Esophagus (tissue), 2 donors: Measurements from ENCODE around the gene STEAP3. TPM values are rescaled to one million over a fixed set of nuclear protein-coding genes. Genes with fewer than 3 reads are reported as not detected.

ENCODE experiments used
- H3K27ac ChIP-seq, 2 donors: one replicate each; pipeline ENCODE4 v1.5.1; 2013; ENCODE audit warnings: low read depth in 2 of 2, mild to moderate bottlenecking in 2 of 2, inconsistent platforms in 1 of 2, low read length in 1 of 2, moderate library complexity in 1 of 2
- H3K27me3 ChIP-seq, 2 donors: one replicate each; pipeline ENCODE4 v1.6.1; 2013; ENCODE audit warnings: low read length in 2 of 2, control low read depth in 1 of 2, mild to moderate bottlenecking in 1 of 2; ENCODE audit not compliant: insufficient read depth in 2 of 2, control insufficient read depth in 1 of 2
- H3K36me3 ChIP-seq, 2 donors: one replicate each; pipeline ENCODE4 v1.6.1; 2013; ENCODE audit warnings: low read length in 1 of 2; ENCODE audit not compliant: control insufficient read depth in 2 of 2, insufficient read depth in 2 of 2
- H3K4me1 ChIP-seq, 2 donors: one replicate each; pipeline ENCODE4 v1.6.1; 2013; ENCODE audit warnings: low read length in 1 of 2; ENCODE audit not compliant: control insufficient read depth in 2 of 2, insufficient read depth in 2 of 2
- H3K4me3 ChIP-seq, 2 donors: one replicate each; pipeline ENCODE4 v1.5.1; 2013; ENCODE audit warnings: low read length in 2 of 2, mild to moderate bottlenecking in 2 of 2, low read depth in 1 of 2, moderate library complexity in 1 of 2
- H3K9me3 ChIP-seq, 2 donors: one replicate each; pipeline ENCODE4 v1.6.1; 2013; ENCODE audit warnings: mild to moderate bottlenecking in 2 of 2, low read depth in 1 of 2, low read length in 1 of 2, moderate library complexity in 1 of 2; ENCODE audit not compliant: control insufficient read depth in 2 of 2, insufficient read depth in 1 of 2
- WGBS, 2 donors: extraction: QIAGEN DNeasy Blood & Tissue Kit; methylation state at CpG; one replicate each; pipeline ENCODE4 v1.1.7; 2013; 5-methylcytosine and 5-hydroxymethylcytosine counted together
- polyA plus RNA-seq, 2 donors: library from polyadenylated mRNA; stranded (reverse); fragments of 200-250 nt; gene quantifications; one replicate each; pipeline ENCODE4 v1.2.3, GENCODE V29; 2013
- donor health status: healthy with polysubstance abuse.
- donor health status: Bipolar disorder and iron deficiency.

The STEAP3 gene
- polyA plus RNA-seq, 2 donors = 9.6 to 10.5 TPM

DNA sequence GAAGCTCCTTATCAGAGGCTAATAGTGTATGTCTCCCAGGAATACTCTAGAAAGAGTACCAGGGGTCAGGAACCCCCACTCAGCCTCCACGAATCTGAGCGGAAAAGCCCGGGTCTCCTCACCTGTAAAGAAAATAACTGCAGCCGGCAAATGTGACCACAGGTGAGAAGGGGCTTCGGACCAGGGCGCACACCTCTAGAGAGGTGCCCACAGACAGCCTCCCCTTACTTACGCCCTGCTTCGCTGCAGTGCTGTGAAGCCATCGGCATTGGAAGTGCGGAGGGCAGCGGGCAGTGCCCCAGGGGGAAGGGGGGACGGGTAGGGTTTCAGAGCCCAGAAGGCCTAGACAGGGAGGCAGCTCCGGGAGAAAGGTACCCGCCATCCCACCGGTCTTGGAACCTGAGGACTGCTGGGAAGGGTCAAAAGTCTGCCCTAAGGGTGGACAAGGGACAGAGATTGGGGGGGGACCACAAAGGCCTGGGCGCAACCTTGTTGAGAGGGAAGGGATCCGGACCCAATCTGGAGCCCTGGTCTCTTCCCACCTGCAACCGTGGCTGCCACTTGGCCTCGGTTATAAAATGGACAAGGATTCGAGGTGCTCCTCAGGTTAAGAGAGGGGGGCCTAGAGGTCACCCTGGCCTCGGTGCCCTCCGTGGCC lies 642 bp upstream of the STEAP3 start:
- Histone ChIP-seq H3K4me3 (peak overlapping the region; percentile 58 to 60), H3K27me3 (no peaks in the 10 kb centered on the region), H3K9me3 (no peaks in the 10 kb centered on the region), H3K27ac (no peak overlapping the region), H3K36me3 (no peaks in the 10 kb centered on the region), H3K4me1 (peaks cover 6 to 11% of the 10 kb centered on the region in 2 donors)
- WGBS, 2 donors = 73 to 76% methylated on average over 22 of the region's 22 CpGs

DNA sequence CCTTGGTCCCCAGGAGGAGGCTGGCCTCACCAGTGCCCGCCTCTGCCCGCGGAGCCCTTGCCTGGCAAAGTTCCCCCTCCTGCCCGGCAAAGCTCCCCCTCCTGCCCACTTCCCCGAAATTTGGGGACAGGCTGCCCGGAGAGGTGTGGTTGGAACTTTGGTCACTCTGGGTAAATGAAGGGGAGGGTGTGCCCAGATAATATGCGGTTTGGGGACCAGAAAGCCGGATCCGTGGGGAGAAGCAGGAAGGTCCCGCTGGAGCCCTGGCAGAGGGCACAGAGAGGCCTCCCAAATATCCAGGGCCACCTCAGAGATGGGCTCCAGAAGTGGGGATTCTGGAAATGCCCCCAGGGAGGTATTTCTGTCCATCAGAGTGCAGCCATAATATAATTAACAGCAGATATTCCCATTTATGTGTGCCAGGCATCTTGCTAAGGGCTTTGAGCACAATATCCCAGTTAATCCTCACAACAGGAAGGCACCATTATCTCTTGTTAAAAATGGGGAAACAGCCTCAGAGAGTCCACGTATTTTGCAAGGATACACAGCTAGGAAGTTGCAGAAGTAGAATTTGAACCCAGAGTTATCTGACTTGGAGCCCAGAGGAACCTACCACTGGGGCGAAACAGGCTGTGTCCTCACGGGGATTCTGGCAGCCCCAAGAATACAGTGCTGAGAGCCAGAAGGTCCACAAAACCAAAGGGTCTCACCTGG lies 914 bp downstream of the STEAP3 start:
- no peaks in the 10 kb centered on the region for H3K36me3 ChIP-seq
- H3K4me1 ChIP-seq = peaks cover 5 to 6% of the 10 kb centered on the region in 2 donors
- no peak overlapping the region for H3K27ac ChIP-seq
- no peaks in the 10 kb centered on the region for H3K27me3 ChIP-seq
- peaks cover 0 to 2% of the 10 kb centered on the region in 2 donors for H3K9me3 ChIP-seq
- H3K4me3 ChIP-seq = peak overlapping the region; percentile 58 to 60
- WGBS, 2 donors = 16 to 18% methylated on average over 13 of the region's 13 CpGs

- 76 to 84% methylated on average over 7 of the region's 7 CpGs for WGBS, 2 donors
- H3K4me3 ChIP-seq = no peak overlapping the region
- H3K9me3 ChIP-seq = peaks cover 0 to 2% of the 10 kb centered on the region in 2 donors
- no peak overlapping the region for H3K27ac ChIP-seq
- no peaks in the 10 kb centered on the region for H3K27me3 ChIP-seq
- H3K4me1 ChIP-seq = peaks cover 5 to 6% of the 10 kb centered on the region in 2 donors
- H3K36me3 ChIP-seq = no peaks in the 10 kb centered on the region
Measured at GRCh38 chr2:119225105-119225865, 1.7 kb downstream of the STEAP3 start.

DNA sequence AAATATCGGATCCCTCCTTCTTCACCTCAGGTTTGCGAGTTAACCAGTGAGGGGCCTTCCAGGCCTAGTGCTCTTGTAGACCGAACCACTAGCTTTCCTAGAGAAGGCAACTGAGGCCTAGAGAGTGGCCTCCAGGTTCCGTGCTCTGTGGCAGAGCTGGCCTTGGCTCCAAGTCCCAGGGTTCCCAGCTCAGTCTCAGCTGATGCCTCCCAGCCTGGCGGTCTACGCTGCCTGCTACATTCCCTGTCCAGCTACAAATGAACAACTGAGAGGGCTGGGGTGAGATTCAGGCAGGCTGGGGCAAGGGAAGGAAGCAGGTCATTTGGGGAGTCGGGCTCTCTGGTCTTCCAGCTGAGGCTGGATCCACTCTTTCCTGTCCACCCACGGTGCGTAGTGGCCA lies 2.3 kb downstream of the STEAP3 start:
- no peak overlapping the region for H3K4me3 ChIP-seq
- H3K27ac ChIP-seq = no peak overlapping the region
- H3K27me3 ChIP-seq = no peaks in the 10 kb centered on the region
- WGBS, 2 donors = 87 to 89% methylated on average over 9 of the region's 9 CpGs
- peaks cover 0 to 2% of the 10 kb centered on the region in 2 donors for H3K9me3 ChIP-seq
- peaks cover 5 to 6% of the 10 kb centered on the region in 2 donors for H3K4me1 ChIP-seq
- peaks cover 0 to 2% of the 10 kb centered on the region in 2 donors for H3K36me3 ChIP-seq

DNA sequence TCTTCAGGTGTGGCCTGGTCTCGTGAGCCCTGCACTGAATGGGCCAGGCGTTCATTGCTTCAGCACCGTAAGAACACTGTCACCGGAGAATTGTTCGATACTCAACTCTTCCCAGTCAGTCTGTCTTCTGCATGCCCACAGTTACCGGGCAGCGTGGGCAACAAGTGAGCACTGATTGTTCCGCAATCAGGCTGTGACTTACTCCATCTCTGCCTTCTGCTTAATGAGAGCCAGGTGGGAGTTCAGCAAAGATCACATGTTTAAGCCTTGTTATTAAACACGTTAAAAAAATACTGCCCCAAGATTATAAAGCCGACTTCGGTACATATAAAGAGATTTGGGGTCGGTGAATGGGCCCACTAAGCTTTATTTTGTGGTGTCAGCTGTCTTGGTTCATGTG lies 3.7 kb downstream of the STEAP3 start:
- H3K27ac ChIP-seq = no peak overlapping the region
- no peak overlapping the region for H3K4me3 ChIP-seq
- 95 to 96% methylated on average over 12 of the region's 12 CpGs for WGBS, 2 donors
- H3K27me3 ChIP-seq = no peaks in the 10 kb centered on the region
- peaks cover 5 to 6% of the 10 kb centered on the region in 2 donors for H3K4me1 ChIP-seq
- H3K9me3 ChIP-seq = peaks cover 0 to 2% of the 10 kb centered on the region in 2 donors
- H3K36me3 ChIP-seq = peaks cover 0 to 2% of the 10 kb centered on the region in 2 donors

- H3K4me1 ChIP-seq = peaks cover 5 to 9% of the 10 kb centered on the region in 2 donors
- 88 to 96% methylated on average over 5 of the region's 5 CpGs for WGBS, 2 donors
- H3K27ac ChIP-seq = no peak overlapping the region
- H3K4me3 ChIP-seq = no peak overlapping the region
- H3K9me3 ChIP-seq = peaks cover 0 to 2% of the 10 kb centered on the region in 2 donors
- H3K27me3 ChIP-seq = no peaks in the 10 kb centered on the region
- peaks cover 0 to 2% of the 10 kb centered on the region in 2 donors for H3K36me3 ChIP-seq
Measured at GRCh38 chr2:119228136-119228535, 4.5 kb downstream of the STEAP3 start.

DNA sequence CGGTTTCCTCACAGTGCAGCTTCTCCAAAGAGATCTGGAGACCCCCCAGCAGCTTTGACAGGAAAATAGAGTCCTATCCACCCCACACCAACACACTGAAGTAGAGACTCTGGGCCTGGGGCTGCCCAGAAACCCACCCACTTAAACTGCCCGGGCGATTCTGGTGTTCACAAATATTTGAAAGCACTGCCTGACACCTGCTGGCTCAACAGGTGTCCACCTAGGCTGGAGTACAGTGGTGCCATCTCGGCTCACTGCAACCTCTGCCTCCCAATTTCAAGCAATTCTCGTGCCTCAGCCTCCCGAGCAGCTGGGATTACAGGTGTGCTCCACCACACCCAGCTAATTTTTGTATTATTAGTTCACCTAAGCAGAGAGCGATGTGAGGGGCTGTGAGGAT lies 5.3 kb downstream of the STEAP3 start:
- 89 to 98% methylated on average over 7 of the region's 7 CpGs for WGBS, 2 donors
- H3K9me3 ChIP-seq = peaks cover 0 to 2% of the 10 kb centered on the region in 2 donors
- no peak overlapping the region for H3K27ac ChIP-seq
- no peaks in the 10 kb centered on the region for H3K27me3 ChIP-seq
- H3K4me3 ChIP-seq = no peak overlapping the region
- peaks cover 0 to 2% of the 10 kb centered on the region in 2 donors for H3K36me3 ChIP-seq
- peaks cover 5 to 9% of the 10 kb centered on the region in 2 donors for H3K4me1 ChIP-seq

DNA sequence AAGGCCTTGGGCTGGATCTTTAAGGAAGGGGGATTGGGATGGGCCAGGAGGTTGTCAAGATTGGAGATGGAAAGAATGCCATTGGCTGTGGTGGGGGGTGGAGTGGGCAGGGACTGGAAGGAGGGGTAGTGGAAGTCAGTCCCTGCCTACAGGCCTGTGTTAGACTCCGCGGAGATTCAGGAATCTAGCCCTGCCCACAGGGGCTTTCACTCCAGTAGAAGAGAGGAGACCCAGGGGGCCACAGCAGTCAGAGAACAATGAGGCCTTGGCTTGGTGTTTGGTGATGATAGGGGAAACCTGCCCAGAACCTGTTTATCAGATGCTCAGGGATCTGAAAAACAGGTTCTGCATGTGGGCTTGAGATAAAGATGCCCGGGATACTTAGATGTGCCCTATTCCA lies 6.1 kb downstream of the STEAP3 start:
- peaks cover 0 to 12% of the 10 kb centered on the region in 2 donors for H3K4me1 ChIP-seq
- peaks cover 0 to 2% of the 10 kb centered on the region in 2 donors for H3K36me3 ChIP-seq
- H3K27me3 ChIP-seq = no peaks in the 10 kb centered on the region
- H3K4me3 ChIP-seq = no peak overlapping the region
- peaks cover 0 to 2% of the 10 kb centered on the region in 2 donors for H3K9me3 ChIP-seq
- WGBS, 2 donors = 62 to 81% methylated on average over 3 of the region's 3 CpGs
- H3K27ac ChIP-seq = no peak overlapping the region
